Neural cell (in vitro differentiated cells): ENCODE data around the gene CASTOR1. TPM values are rescaled to one million over a fixed set of nuclear protein-coding genes. Genes with fewer than 3 reads are reported as not detected.

Source experiments
- H2AFZ ChIP-seq: fragments of 200-600, 300-800 bp; sonication (generic), shearing (Covaris generic); 2 replicates; pipeline ENCODE4 v1.6.0; 2014; ENCODE audit warnings: low read depth, mild to moderate bottlenecking, antibody characterized with exemption, low read length, moderate library complexity
- H3F3A ChIP-seq: fragments of 200-600 bp; shearing (Covaris generic); 2 replicates; pipeline ENCODE4 v1.6.1; 2016; ENCODE audit warnings: mild to moderate bottlenecking, moderate library complexity, mixed read lengths, antibody characterized with exemption, low read length; ENCODE audit not compliant: insufficient read depth, poor library complexity, severe bottlenecking
- H3K27ac ChIP-seq: fragments of 200-600, 300-800 bp; sonication (generic), shearing (Covaris generic); 2 replicates; pipeline ENCODE4 v1.5.1; 2014; ENCODE audit warnings: mild to moderate bottlenecking, low read length, moderate library complexity
- H3K27me3 ChIP-seq: fragments of 300-800, 200-600 bp; sonication (generic), shearing (Covaris generic); 2 replicates; pipeline ENCODE4 v1.6.0; 2014; ENCODE audit warnings: mild to moderate bottlenecking, low read depth, low read length, moderate library complexity; ENCODE audit not compliant: insufficient read depth
- H3K36me3 ChIP-seq: fragments of 300-800, 200-600 bp; sonication (generic), shearing (Covaris generic); 2 replicates; pipeline ENCODE4 v1.5.1; 2014; ENCODE audit warnings: mild to moderate bottlenecking, antibody characterized with exemption, low read length, moderate library complexity; ENCODE audit not compliant: insufficient read depth
- H3K4me2 ChIP-seq: fragments of 300-800, 200-600 bp; sonication (generic), shearing (Covaris generic); 2 replicates; pipeline ENCODE4 v1.6.0; 2014; ENCODE audit warnings: mild to moderate bottlenecking, low read length
- H3K4me3 ChIP-seq: fragments of 300-800, 200-600 bp; sonication (generic), shearing (Covaris generic); 2 replicates; pipeline ENCODE4 v1.5.1; 2014; ENCODE audit warnings: mild to moderate bottlenecking, low read length, moderate library complexity
- H3K79me2 ChIP-seq: fragments of 200-600 bp; shearing (Covaris generic); replicated peaks from 2 replicates; pipeline ENCODE4 v1.6.0; 2014; ENCODE audit warnings: mild to moderate bottlenecking, low read length, moderate library complexity; ENCODE audit not compliant: insufficient read depth
- H3K9ac ChIP-seq: fragments of 300-800, 200-600 bp; sonication (generic), shearing (Covaris generic); 2 replicates; pipeline ENCODE4 v1.6.1; 2016; ENCODE audit warnings: mild to moderate bottlenecking, low read length, mixed read lengths
- H3K9me2 ChIP-seq: fragments of 200-600 bp; shearing (Covaris generic); 2 replicates; pipeline ENCODE4 v1.6.1; 2016; ENCODE audit warnings: mild to moderate bottlenecking, low read length, mixed read lengths; ENCODE audit not compliant: insufficient read depth
- H3K9me3 ChIP-seq: fragments of 200-600, 300-800 bp; sonication (generic), shearing (Covaris generic); 2 replicates; pipeline ENCODE4 v1.6.1; 2016; ENCODE audit warnings: mild to moderate bottlenecking, mixed run types, low read length, moderate library complexity, mixed read lengths
- H4K20me1 ChIP-seq: fragments of 200-600 bp; shearing (Covaris generic); 2 replicates; pipeline ENCODE4 v1.6.1; 2016; ENCODE audit warnings: mild to moderate bottlenecking, mixed run types; ENCODE audit not compliant: insufficient read depth
- CTCF ChIP-seq: fragments of 450-650 bp; IDR thresholded peaks from 2 replicates; pipeline ENCODE4 v1.5.1; 2014; ENCODE audit warnings: antibody characterized with exemption, mild to moderate bottlenecking, moderate library complexity; ENCODE audit not compliant: poor library complexity, severe bottlenecking
- EP300 ChIP-seq: fragments of 450-650 bp; conservative IDR thresholded peaks from 2 replicates; pipeline ENCODE4 v1.6.1; 2014; ENCODE audit warnings: antibody characterized with exemption, mild to moderate bottlenecking, moderate library complexity; ENCODE audit not compliant: poor library complexity, severe bottlenecking
- EZH2 ChIP-seq: fragments of 200-600, 300-800 bp; shearing (Covaris generic), sonication (generic); IDR thresholded peaks from 2 replicates; pipeline ENCODE4 v1.6.1; 2014; ENCODE audit warnings: antibody characterized with exemption, low read length, borderline replicate concordance, mild to moderate bottlenecking; ENCODE audit not compliant: insufficient read depth, poor library complexity, severe bottlenecking
- MXI1 ChIP-seq: fragments of 450-650 bp; conservative IDR thresholded peaks from 2 replicates; pipeline ENCODE4 v1.6.1; 2014; ENCODE audit warnings: antibody characterized with exemption, mild to moderate bottlenecking; ENCODE audit not compliant: poor library complexity, severe bottlenecking
- POLR2AphosphoS5 ChIP-seq: IDR thresholded peaks from 2 replicates; pipeline ENCODE4 v1.6.1; 2012
- RAD21 ChIP-seq: fragments of 450-650 bp; conservative IDR thresholded peaks from 2 replicates; pipeline ENCODE4 v1.6.1; 2014; ENCODE audit warnings: antibody characterized with exemption, mild to moderate bottlenecking, moderate library complexity
- SMC3 ChIP-seq: fragments of 450-650 bp; conservative IDR thresholded peaks from 2 replicates; pipeline ENCODE4 v1.6.1; 2014; ENCODE audit warnings: antibody characterized with exemption, mild to moderate bottlenecking, moderate library complexity; ENCODE audit not compliant: poor library complexity
- TAF1 ChIP-seq: IDR thresholded peaks from 2 replicates; pipeline ENCODE4 v1.6.1; 2012; ENCODE audit warnings: low read depth
- polyA plus RNA-seq: library from polyadenylated mRNA; depleted of rRNA; stranded (reverse); fragments of >200 nt; gene quantifications from 2 replicates; pipeline ENCODE4 v1.2.3, GENCODE V29; 2014
- TF ChIP-seq, protein P1 (sequence below): IDR thresholded peaks from 2 replicates; pipeline ENCODE4 v1.6.1; 2012; ENCODE audit warnings: borderline replicate concordance

The CASTOR1 gene
- polyA plus RNA-seq, 1 donor from 2014 or later, result 2.2 TPM

DNA sequence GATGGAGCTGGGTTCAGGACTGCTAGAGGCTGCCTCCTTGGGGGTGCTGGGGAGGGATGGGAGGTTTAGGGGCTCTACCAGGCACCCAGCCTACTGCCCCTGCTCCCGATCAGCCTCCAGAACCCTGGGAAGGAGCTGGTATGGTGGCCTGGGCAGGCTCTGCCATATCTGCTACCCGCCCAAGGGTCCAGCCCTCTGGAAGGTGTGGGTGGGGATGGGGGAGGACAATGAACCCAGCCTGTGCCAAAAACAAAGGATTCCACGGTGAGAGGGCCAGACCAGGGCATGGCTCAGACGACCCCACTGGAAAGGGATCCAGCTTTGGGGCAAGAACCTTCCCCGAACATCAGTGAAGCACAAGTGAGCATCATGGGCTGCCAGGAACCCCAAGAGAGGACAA is 3.0 kb downstream of the CASTOR1 start:
- Histone ChIP-seq H4K20me1 (no peaks in the 10 kb centered on the region), H3K79me2 (no peaks in the 10 kb centered on the region), H3K9ac (no peak overlapping the region), H2AFZ (no peak overlapping the region), H3K36me3 (no peaks in the 10 kb centered on the region), H3K27me3 (no peaks in the 10 kb centered on the region), H3F3A (no peaks in the 10 kb centered on the region), H3K27ac (no peak overlapping the region), H3K9me2 (no peaks in the 10 kb centered on the region), H3K9me3 (no peaks in the 10 kb centered on the region), H3K4me3 (no peak overlapping the region), H3K4me2 (no peak overlapping the region)
- TF ChIP-seq EZH2 (no peak), TAF1 (no peak), MXI1 (no peak), POLR2AphosphoS5 (no peak), CTCF (no peak), SMC3 (no peak)
- TF ChIP-seq, protein P1, sequence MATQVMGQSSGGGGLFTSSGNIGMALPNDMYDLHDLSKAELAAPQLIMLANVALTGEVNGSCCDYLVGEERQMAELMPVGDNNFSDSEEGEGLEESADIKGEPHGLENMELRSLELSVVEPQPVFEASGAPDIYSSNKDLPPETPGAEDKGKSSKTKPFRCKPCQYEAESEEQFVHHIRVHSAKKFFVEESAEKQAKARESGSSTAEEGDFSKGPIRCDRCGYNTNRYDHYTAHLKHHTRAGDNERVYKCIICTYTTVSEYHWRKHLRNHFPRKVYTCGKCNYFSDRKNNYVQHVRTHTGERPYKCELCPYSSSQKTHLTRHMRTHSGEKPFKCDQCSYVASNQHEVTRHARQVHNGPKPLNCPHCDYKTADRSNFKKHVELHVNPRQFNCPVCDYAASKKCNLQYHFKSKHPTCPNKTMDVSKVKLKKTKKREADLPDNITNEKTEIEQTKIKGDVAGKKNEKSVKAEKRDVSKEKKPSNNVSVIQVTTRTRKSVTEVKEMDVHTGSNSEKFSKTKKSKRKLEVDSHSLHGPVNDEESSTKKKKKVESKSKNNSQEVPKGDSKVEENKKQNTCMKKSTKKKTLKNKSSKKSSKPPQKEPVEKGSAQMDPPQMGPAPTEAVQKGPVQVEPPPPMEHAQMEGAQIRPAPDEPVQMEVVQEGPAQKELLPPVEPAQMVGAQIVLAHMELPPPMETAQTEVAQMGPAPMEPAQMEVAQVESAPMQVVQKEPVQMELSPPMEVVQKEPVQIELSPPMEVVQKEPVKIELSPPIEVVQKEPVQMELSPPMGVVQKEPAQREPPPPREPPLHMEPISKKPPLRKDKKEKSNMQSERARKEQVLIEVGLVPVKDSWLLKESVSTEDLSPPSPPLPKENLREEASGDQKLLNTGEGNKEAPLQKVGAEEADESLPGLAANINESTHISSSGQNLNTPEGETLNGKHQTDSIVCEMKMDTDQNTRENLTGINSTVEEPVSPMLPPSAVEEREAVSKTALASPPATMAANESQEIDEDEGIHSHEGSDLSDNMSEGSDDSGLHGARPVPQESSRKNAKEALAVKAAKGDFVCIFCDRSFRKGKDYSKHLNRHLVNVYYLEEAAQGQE, result no peak

GRCh38 chr22:30285846-30286200 is 3.5 kb downstream of the CASTOR1 start:
- H3F3A ChIP-seq, result no peaks in the 10 kb centered on the region
- H3K4me3 ChIP-seq, result no peak overlapping the region
- no peak for TF ChIP-seq POLR2AphosphoS5
- TF ChIP-seq CTCF, result no peak
- TF ChIP-seq EP300, result no peak
- TF ChIP-seq, protein P1, result no peak
- TF ChIP-seq RAD21, result no peak
- TF ChIP-seq EZH2, result no peak
- no peaks in the 10 kb centered on the region for H3K79me2 ChIP-seq
- H2AFZ ChIP-seq, result no peak overlapping the region
- no peaks in the 10 kb centered on the region for H3K27me3 ChIP-seq
- no peak overlapping the region for H3K27ac ChIP-seq
- H3K9me3 ChIP-seq, result no peaks in the 10 kb centered on the region
- H3K9ac ChIP-seq, result no peak overlapping the region
- H4K20me1 ChIP-seq, result no peaks in the 10 kb centered on the region
- no peak overlapping the region for H3K4me2 ChIP-seq
- H3K9me2 ChIP-seq, result no peaks in the 10 kb centered on the region
- H3K36me3 ChIP-seq, result no peaks in the 10 kb centered on the region
